H1 (cell line): Measurements from ENCODE around the gene FBXO2. TPM values are rescaled to one million over a fixed set of nuclear protein-coding genes. Genes with fewer than 3 reads are reported as not detected.

Experiments
- JUN ChIP-seq: IDR thresholded peaks from 2 replicates; pipeline ENCODE4 v1.6.1; 2011; ENCODE audit warnings: low read depth, mild to moderate bottlenecking, improper control_type of control experiment, low read length
- YY1 ChIP-seq: IDR thresholded peaks from 2 replicates; pipeline ENCODE4 v1.6.1; 2011; ENCODE audit warnings: low read depth, mild to moderate bottlenecking, low read length
- polyA plus RNA-seq, 7 experiments: library from polyadenylated mRNA; depleted of rRNA in 3 of 7; stranded (reverse) in 5 of 7; unstranded in 2 of 7; fragments of >200 nt in 5 of 7; fragments of 200-250 nt in 2 of 7; gene quantifications; 1 replicate in 5 of 7; 2 replicates in 1 of 7; 4 replicates in 1 of 7; pipeline versions ENCODE4 v1.2.1 to v1.2.3, GENCODE V29; 2011 to 2013; ENCODE audit warnings: missing spikeins in 2 of 7, mixed read lengths in 2 of 7
- total RNA-seq: library from RNA; stranded (reverse); fragmentation: NEBNext Ultra II Directional; extraction: Animal tissue kit (Norgen Biotek cat#: 25700); gene quantifications from 2 replicates; pipeline ENCODE4 v1.2.1, GENCODE V29; 2021
- TF ChIP-seq, protein P1 (sequence below): fragments of 300-600 bp; sonication (generic); IDR thresholded peaks from 2 replicates; pipeline ENCODE4 v1.7.1; 2012; ENCODE audit warnings: low read length, moderate library complexity, mild to moderate bottlenecking, inconsistent platforms; ENCODE audit not compliant: insufficient replicate concordance

Gene FBXO2
- total and polyA plus RNA-seq, 2 of the 8 experiments (the other 6 are each of a cell fraction or from before 2014, with no cell fraction given), result 51.3 to 57.9 TPM

GRCh38 chr1:11675325-11675724, 21.1 kb upstream of the FBXO2 start (continued):
- TF ChIP-seq YY1, result no peak
- no peak for TF ChIP-seq JUN
- TF ChIP-seq, protein P1, sequence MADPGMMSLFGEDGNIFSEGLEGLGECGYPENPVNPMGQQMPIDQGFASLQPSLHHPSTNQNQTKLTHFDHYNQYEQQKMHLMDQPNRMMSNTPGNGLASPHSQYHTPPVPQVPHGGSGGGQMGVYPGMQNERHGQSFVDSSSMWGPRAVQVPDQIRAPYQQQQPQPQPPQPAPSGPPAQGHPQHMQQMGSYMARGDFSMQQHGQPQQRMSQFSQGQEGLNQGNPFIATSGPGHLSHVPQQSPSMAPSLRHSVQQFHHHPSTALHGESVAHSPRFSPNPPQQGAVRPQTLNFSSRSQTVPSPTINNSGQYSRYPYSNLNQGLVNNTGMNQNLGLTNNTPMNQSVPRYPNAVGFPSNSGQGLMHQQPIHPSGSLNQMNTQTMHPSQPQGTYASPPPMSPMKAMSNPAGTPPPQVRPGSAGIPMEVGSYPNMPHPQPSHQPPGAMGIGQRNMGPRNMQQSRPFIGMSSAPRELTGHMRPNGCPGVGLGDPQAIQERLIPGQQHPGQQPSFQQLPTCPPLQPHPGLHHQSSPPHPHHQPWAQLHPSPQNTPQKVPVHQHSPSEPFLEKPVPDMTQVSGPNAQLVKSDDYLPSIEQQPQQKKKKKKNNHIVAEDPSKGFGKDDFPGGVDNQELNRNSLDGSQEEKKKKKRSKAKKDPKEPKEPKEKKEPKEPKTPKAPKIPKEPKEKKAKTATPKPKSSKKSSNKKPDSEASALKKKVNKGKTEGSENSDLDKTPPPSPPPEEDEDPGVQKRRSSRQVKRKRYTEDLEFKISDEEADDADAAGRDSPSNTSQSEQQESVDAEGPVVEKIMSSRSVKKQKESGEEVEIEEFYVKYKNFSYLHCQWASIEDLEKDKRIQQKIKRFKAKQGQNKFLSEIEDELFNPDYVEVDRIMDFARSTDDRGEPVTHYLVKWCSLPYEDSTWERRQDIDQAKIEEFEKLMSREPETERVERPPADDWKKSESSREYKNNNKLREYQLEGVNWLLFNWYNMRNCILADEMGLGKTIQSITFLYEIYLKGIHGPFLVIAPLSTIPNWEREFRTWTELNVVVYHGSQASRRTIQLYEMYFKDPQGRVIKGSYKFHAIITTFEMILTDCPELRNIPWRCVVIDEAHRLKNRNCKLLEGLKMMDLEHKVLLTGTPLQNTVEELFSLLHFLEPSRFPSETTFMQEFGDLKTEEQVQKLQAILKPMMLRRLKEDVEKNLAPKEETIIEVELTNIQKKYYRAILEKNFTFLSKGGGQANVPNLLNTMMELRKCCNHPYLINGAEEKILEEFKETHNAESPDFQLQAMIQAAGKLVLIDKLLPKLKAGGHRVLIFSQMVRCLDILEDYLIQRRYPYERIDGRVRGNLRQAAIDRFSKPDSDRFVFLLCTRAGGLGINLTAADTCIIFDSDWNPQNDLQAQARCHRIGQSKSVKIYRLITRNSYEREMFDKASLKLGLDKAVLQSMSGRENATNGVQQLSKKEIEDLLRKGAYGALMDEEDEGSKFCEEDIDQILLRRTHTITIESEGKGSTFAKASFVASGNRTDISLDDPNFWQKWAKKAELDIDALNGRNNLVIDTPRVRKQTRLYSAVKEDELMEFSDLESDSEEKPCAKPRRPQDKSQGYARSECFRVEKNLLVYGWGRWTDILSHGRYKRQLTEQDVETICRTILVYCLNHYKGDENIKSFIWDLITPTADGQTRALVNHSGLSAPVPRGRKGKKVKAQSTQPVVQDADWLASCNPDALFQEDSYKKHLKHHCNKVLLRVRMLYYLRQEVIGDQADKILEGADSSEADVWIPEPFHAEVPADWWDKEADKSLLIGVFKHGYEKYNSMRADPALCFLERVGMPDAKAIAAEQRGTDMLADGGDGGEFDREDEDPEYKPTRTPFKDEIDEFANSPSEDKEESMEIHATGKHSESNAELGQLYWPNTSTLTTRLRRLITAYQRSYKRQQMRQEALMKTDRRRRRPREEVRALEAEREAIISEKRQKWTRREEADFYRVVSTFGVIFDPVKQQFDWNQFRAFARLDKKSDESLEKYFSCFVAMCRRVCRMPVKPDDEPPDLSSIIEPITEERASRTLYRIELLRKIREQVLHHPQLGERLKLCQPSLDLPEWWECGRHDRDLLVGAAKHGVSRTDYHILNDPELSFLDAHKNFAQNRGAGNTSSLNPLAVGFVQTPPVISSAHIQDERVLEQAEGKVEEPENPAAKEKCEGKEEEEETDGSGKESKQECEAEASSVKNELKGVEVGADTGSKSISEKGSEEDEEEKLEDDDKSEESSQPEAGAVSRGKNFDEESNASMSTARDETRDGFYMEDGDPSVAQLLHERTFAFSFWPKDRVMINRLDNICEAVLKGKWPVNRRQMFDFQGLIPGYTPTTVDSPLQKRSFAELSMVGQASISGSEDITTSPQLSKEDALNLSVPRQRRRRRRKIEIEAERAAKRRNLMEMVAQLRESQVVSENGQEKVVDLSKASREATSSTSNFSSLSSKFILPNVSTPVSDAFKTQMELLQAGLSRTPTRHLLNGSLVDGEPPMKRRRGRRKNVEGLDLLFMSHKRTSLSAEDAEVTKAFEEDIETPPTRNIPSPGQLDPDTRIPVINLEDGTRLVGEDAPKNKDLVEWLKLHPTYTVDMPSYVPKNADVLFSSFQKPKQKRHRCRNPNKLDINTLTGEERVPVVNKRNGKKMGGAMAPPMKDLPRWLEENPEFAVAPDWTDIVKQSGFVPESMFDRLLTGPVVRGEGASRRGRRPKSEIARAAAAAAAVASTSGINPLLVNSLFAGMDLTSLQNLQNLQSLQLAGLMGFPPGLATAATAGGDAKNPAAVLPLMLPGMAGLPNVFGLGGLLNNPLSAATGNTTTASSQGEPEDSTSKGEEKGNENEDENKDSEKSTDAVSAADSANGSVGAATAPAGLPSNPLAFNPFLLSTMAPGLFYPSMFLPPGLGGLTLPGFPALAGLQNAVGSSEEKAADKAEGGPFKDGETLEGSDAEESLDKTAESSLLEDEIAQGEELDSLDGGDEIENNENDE, result no peak
